Measurements from ENCODE around the gene PLA2G2A. TPM values are rescaled to one million over a fixed set of nuclear protein-coding genes. Genes with fewer than 3 reads are reported as not detected.

Gene PLA2G2A
- total RNA-seq, 2 donors from 2014 or later: 9.3 to 57.7 TPM

DNA sequence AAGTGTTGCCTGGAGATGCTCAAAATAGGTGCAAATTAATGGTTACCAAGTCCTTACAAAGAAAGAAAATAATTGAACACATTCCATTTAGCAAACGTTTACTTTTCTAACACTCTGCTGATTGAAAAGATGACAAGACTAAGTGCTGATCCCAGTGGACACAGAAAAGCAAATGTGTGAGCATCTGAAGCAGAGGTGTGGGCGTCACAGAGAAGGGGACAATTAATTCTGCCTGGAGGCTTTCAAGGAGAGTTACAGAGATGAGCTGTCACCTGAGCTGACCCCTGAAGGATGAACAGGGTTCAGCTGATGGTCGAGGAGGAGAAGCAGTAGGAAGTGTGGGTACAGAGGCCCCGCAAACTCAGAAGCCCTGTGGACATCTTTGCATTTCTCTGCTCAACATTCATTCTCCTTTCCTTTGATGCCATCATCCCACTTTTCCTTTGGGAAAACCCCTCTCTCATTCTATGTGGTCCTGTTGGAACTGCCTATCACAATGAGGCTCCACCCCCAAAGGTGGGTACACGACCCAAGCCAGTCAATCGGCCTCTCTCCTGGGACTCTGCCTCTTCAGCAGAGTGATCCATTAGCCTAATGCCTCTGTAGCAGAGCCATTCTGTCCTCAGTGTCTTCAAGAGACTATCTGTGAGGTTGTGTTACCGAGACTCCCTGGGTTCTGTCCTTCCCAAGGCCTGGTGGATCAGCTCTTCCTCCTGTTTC lies 38.8 kb downstream of the PLA2G2A start:
- Histone ChIP-seq H3K27ac (no peak overlapping the region), H3K4me3 (no peak overlapping the region), H3K27me3 (no peaks in the 10 kb centered on the region), H3K9me3 (peaks cover 0 to 6% (median 0%) of the 10 kb centered on the region in 3 donors), H3K4me1 (no peaks in the 10 kb centered on the region), H3K36me3 (replicated peaks in 1 of 2; ENCODE audit: insufficient read depth in 1 of 2, low read depth in 2 of 2) (no peaks in the 10 kb centered on the region)
- 47 to 54% methylated on average over 7 of the region's 7 CpGs for WGBS, 2 donors
- intact Hi-C loops (cut with DNase I): no loop called here
- no peak for TF ChIP-seq POLR2A (IDR thresholded peaks at IDR 0.05)
- TF ChIP-seq, protein P1, sequence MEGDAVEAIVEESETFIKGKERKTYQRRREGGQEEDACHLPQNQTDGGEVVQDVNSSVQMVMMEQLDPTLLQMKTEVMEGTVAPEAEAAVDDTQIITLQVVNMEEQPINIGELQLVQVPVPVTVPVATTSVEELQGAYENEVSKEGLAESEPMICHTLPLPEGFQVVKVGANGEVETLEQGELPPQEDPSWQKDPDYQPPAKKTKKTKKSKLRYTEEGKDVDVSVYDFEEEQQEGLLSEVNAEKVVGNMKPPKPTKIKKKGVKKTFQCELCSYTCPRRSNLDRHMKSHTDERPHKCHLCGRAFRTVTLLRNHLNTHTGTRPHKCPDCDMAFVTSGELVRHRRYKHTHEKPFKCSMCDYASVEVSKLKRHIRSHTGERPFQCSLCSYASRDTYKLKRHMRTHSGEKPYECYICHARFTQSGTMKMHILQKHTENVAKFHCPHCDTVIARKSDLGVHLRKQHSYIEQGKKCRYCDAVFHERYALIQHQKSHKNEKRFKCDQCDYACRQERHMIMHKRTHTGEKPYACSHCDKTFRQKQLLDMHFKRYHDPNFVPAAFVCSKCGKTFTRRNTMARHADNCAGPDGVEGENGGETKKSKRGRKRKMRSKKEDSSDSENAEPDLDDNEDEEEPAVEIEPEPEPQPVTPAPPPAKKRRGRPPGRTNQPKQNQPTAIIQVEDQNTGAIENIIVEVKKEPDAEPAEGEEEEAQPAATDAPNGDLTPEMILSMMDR (IDR thresholded peaks at IDR 0.05): no peak
- ATAC-seq: no peak
- DNase-seq: no peak

DNA sequence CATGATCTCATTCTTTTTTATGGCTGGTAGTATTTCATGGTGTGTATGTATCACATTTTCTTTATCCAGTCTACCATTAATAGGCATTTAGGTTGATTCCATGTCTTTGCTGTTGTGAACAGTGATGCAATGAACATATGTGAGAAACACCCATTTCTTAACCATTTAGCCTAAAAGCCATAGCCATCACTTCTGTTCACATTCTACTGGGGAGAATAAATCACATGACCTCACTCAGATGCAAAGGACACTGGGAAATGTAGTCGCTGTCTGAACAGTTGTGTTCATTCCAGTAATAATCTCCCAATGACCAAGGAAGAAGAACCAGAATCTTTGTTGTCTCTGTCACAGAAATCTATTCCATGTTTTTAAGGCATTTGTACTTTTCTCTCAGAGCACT lies 40.9 kb downstream of the PLA2G2A start:
- TF ChIP-seq, protein P1 (IDR thresholded peaks at IDR 0.05): no peak
- no peak for TF ChIP-seq POLR2A (IDR thresholded peaks at IDR 0.05)

DNA sequence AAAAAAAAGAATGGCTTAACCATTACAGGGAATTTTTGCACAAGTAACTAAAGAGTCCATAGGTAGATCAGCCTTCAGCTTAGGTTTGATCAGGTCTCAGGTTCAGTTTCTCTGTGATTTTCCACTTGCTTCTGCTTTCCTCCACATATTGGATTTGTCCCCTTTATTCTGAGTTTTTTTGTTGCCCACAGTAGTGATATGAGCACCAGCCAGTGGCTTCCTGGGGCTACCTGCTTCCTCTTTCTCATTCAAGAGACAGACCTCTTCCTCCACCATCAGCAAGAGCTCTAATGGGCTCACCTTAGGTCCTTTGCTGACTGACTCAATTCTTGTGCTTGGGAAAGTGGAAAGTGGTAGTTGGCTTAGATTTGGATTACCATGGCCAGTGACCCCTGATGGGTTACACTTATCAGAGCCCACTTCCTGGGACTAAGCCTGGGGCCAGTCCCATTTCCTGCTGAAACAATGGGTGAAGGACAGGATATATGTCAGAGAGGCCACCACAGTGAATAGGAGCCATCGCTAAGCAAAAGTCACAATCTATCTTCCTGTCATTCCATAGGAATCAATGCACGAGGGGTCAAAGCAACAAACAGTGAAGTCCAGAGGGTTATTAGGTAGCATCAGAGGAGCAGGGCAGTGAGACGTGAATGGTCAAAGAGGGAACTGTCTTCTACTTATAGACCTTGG lies 43.2 kb downstream of the PLA2G2A start:
- TF ChIP-seq POLR2A (IDR thresholded peaks at IDR 0.05): no peak
- TF ChIP-seq, protein P1 (IDR thresholded peaks at IDR 0.05): no peak
- Histone ChIP-seq H3K9me3 (peaks cover 0 to 4% (median 0%) of the 10 kb centered on the region in 3 donors), H3K4me3 (no peak overlapping the region), H3K36me3 (replicated peaks in 1 of 2; ENCODE audit: insufficient read depth in 1 of 2, low read depth in 2 of 2) (no peaks in the 10 kb centered on the region), H3K27me3 (no peaks in the 10 kb centered on the region), H3K27ac (no peak overlapping the region), H3K4me1 (no peaks in the 10 kb centered on the region)
- intact Hi-C loops (cut with DNase I): no loop called here
- WGBS, 2 donors: 60 to 63% methylated on average over 3 of the region's 3 CpGs
- DNase-seq: no peak
- ATAC-seq: no peak

More for the DNA sequence above, 40.9 kb downstream of the PLA2G2A start:
- H3K9me3 ChIP-seq: peaks cover 0 to 6% (median 0%) of the 10 kb centered on the region in 3 donors
- H3K36me3 ChIP-seq (replicated peaks in 1 of 2; ENCODE audit: insufficient read depth in 1 of 2, low read depth in 2 of 2): no peaks in the 10 kb centered on the region
- DNase-seq (no peak), ATAC-seq (no peak)
- H3K4me3 ChIP-seq: no peak overlapping the region
- intact Hi-C loops (cut with DNase I): no loop called here
- H3K27ac ChIP-seq: no peak overlapping the region
- no peaks in the 10 kb centered on the region for H3K4me1 ChIP-seq
- 91 to 100% methylated on average over 1 of the region's 1 CpG for WGBS, 2 donors
- H3K27me3 ChIP-seq: no peaks in the 10 kb centered on the region

DNA sequence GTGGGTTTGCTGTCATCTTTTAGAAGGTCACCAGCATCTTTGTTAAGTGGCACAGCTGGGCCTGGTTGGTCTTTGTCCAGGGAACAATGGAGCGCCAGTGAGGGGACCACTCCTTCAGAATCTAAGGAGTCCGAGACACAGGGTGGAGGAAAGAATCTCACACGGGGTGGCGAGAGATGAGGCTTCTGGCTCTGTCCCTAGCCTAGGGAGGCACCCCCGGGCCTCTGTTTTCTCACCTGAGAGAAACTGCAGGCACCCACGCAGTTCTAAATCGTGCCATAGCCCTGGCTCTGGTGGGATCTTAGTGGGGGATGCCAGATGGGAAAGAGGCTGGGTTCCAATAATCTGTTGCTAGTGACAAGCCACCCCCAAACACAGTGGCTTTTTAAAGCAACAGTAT lies 45.1 kb downstream of the PLA2G2A start:
- WGBS, 2 donors: 75 to 79% methylated on average over 7 of the region's 7 CpGs
- Histone ChIP-seq H3K36me3 (replicated peaks in 1 of 2; ENCODE audit: insufficient read depth in 1 of 2, low read depth in 2 of 2) (no peaks in the 10 kb centered on the region), H3K4me1 (no peaks in the 10 kb centered on the region), H3K27me3 (no peaks in the 10 kb centered on the region), H3K9me3 (no peaks in the 10 kb centered on the region), H3K27ac (no peak overlapping the region), H3K4me3 (no peak overlapping the region)
- DNase-seq (no peak), ATAC-seq (no peak)
- intact Hi-C loops (cut with DNase I): no loop called here
- TF ChIP-seq POLR2A (IDR thresholded peaks at IDR 0.05): no peak
- TF ChIP-seq, protein P1 (IDR thresholded peaks at IDR 0.05): no peak
